Stimulated activated CD8-positive, alpha-beta memory T cell treated with anti-CD3 and anti-CD28 coated beads, Interleukin-4, amount 100 ng/mL, for 1 hour (primary cell): Measurements from ENCODE around the gene DFFA.

Experiments used
- DNase-seq, 2 donors: peaks; one replicate each; pipeline ENCODE4 v3.0.0-alpha.2; 2020; ENCODE audit warnings: low read depth in 2 of 2, low spot score in 1 of 2

DFFA gene

GRCh38 chr1:10472220-10473144 is at the start of gene DFFA:
Gene DFFA, minus strand, starts transcription at chr1:10472529. Its CDS starts 71 bp downstream, at chr1:10472458.
- DNase-seq = peak; percentile 73 to 81

GRCh38 chr1:10521537-10522157 is 49.3 kb upstream of the DFFA start:
- DNase-seq = no peak

- no peak for DNase-seq
These were observed 48.6 kb upstream of the DFFA start for GRCh38 chr1:10520952-10521351.

GRCh38 chr1:10520497-10520896 is 48.2 kb upstream of the DFFA start:
- no peak for DNase-seq

- no peak for DNase-seq
These were observed 46.7 kb upstream of the DFFA start for GRCh38 chr1:10519016-10519417.

GRCh38 chr1:10517677-10517982 is 45.3 kb upstream of the DFFA start:
- DNase-seq = no peak

- no peak for DNase-seq
These were observed 44.8 kb upstream of the DFFA start for GRCh38 chr1:10516925-10517676.

GRCh38 chr1:10515976-10516750 is 43.8 kb upstream of the DFFA start:
- DNase-seq = no peak

- DNase-seq = no peak
These were observed 43.1 kb upstream of the DFFA start for GRCh38 chr1:10515301-10515975.

GRCh38 chr1:10514490-10515235 is 42.3 kb upstream of the DFFA start:
- DNase-seq = no peak

- no peak for DNase-seq
These were observed 40.9 kb upstream of the DFFA start for GRCh38 chr1:10513199-10513598.

- DNase-seq = no peak
These were observed 39.2 kb upstream of the DFFA start for GRCh38 chr1:10511494-10511885.

GRCh38 chr1:10510520-10511493 is 38.5 kb upstream of the DFFA start:
- DNase-seq = peak; percentile 46 to 57

- no peak for DNase-seq
These were observed 37.6 kb upstream of the DFFA start for GRCh38 chr1:10509809-10510509.

GRCh38 chr1:10508511-10508951 is 36.2 kb upstream of the DFFA start:
- no peak for DNase-seq

- no peak for DNase-seq
These were observed 35.0 kb upstream of the DFFA start for GRCh38 chr1:10507111-10507879.

- no peak for DNase-seq
These were observed 34.3 kb upstream of the DFFA start for GRCh38 chr1:10506677-10507047.
